IPS-18a (cell line): ENCODE results near the gene POLR2M.

Source experiments
- H3K27ac ChIP-seq: one replicate; pipeline ENCODE4 v1.5.1; 2013; ENCODE audit warnings: low read length
- H3K27me3 ChIP-seq: one replicate; pipeline ENCODE4 v1.6.1; 2013; ENCODE audit warnings: mild to moderate bottlenecking, low read length; ENCODE audit not compliant: control insufficient read depth, insufficient read depth
- H3K36me3 ChIP-seq: one replicate; pipeline ENCODE4 v1.6.1; 2013; ENCODE audit warnings: low read depth, low read length; ENCODE audit not compliant: control insufficient read depth
- H3K4me1 ChIP-seq: one replicate; pipeline ENCODE4 v1.6.1; 2013; ENCODE audit warnings: low read depth, low read length; ENCODE audit not compliant: control insufficient read depth
- H3K4me3 ChIP-seq: one replicate; pipeline ENCODE4 v1.5.1; 2013; ENCODE audit warnings: low read length
- H3K9ac ChIP-seq: one replicate; pipeline ENCODE4 v1.6.1; 2013; ENCODE audit warnings: mild to moderate bottlenecking, low read length, moderate library complexity
- H3K9me3 ChIP-seq: one replicate; pipeline ENCODE4 v1.6.1; 2013; ENCODE audit warnings: low read depth, low read length; ENCODE audit not compliant: control insufficient read depth

The POLR2M gene

DNA sequence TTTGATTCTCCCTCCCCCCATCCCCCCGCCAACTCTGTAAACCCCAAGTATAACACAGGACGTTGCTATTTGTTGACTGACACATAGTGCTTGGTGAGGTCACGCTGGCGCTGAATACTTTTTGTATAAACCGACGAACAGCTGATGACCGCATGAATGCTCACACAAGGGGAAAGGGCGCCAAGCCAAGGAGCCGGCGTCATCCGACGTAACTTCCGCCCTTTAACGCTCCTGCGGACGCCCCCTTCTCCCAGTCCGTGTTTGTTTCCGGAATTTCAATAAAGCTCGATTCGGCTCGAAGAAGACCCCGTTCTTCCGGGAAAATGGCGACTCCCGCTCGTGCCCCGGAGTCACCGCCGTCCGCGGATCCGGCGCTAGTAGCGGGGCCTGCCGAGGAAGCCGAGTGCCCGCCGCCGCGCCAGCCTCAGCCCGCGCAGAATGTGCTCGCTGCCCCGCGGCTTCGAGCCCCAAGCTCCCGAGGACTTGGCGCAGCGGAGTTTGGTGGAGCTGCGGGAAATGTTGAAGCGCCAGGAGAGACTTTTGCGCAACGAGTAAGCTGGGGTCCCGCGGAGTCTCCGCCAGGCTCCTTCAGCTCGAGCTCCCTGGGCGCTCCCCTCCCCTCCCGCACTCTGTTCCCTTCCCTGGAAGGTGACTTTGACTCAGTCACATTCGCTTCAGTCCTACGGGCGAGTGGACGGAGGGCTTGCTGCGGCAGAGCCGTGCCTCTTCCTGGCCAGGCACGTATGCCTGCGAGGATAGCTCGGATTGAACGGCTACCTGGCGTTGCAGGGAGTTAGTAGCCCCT is at the start of gene POLR2M:
Gene POLR2M (plus strand): TSS at position 310 of the 805 bp plus-strand sequence. CDS start 129 bp downstream, at position 439.
- peaks cover 28% of the 10 kb centered on the region for H3K36me3 ChIP-seq
- peak within 1 kb of the TSS; percentile 77 for H3K4me3 ChIP-seq
- H3K9me3 ChIP-seq: peaks cover 5% of the 10 kb centered on the region
- H3K27me3 ChIP-seq: peaks cover 42% of the 10 kb centered on the region
- H3K9ac ChIP-seq: peak within 1 kb of the TSS; percentile 96
- H3K27ac ChIP-seq: peak within 1 kb of the TSS; percentile 18
- peaks cover 4% of the 10 kb centered on the region for H3K4me1 ChIP-seq

DNA sequence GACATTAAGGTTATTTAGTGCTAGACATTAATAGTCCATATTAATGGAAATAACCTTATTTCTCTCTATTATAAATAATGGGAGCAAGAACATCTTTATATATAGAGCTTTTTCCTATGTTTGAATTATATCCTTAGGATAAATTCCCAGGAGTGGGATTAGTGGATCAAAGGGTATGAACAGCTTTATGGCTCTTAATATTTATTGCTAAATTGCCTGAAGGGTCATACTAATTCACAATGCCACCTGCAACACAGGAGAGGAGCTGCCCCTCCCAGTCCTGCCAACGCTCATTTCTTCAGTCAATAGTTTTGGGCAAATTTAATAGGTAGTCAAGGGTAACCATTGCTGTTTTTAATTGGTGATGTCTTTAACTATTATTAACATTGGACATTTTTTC is 48.9 kb upstream of the POLR2M start:
- no peak overlapping the region for H3K4me3 ChIP-seq
- no peaks in the 10 kb centered on the region for H3K27me3 ChIP-seq
- no peaks in the 10 kb centered on the region for H3K36me3 ChIP-seq
- no peak overlapping the region for H3K9ac ChIP-seq
- H3K9me3 ChIP-seq: no peaks in the 10 kb centered on the region
- H3K4me1 ChIP-seq: no peaks in the 10 kb centered on the region
- H3K27ac ChIP-seq: no peak overlapping the region

GRCh38 chr15:57662091-57662744 is 44.3 kb upstream of the POLR2M start:
- H3K27me3 ChIP-seq: no peaks in the 10 kb centered on the region
- no peak overlapping the region for H3K4me3 ChIP-seq
- H3K4me1 ChIP-seq: no peaks in the 10 kb centered on the region
- no peak overlapping the region for H3K9ac ChIP-seq
- no peak overlapping the region for H3K27ac ChIP-seq
- H3K36me3 ChIP-seq: no peaks in the 10 kb centered on the region
- no peaks in the 10 kb centered on the region for H3K9me3 ChIP-seq

- Histone ChIP-seq H3K9me3 (no peaks in the 10 kb centered on the region), H3K4me3 (no peak overlapping the region), H3K36me3 (no peaks in the 10 kb centered on the region), H3K9ac (no peak overlapping the region), H3K4me1 (no peaks in the 10 kb centered on the region), H3K27ac (no peak overlapping the region), H3K27me3 (no peaks in the 10 kb centered on the region)
Observed at GRCh38 chr15:57662802-57663201, 43.7 kb upstream of the POLR2M start.

- Histone ChIP-seq H3K4me3 (no peak overlapping the region), H3K27me3 (no peaks in the 10 kb centered on the region), H3K36me3 (no peaks in the 10 kb centered on the region), H3K9ac (no peak overlapping the region), H3K9me3 (no peaks in the 10 kb centered on the region), H3K4me1 (no peaks in the 10 kb centered on the region), H3K27ac (no peak overlapping the region)
Observed at GRCh38 chr15:57663262-57663661, 43.3 kb upstream of the POLR2M start.

- Histone ChIP-seq H3K27ac (no peak overlapping the region), H3K36me3 (no peaks in the 10 kb centered on the region), H3K9me3 (no peaks in the 10 kb centered on the region), H3K9ac (no peak overlapping the region), H3K27me3 (no peaks in the 10 kb centered on the region), H3K4me1 (no peaks in the 10 kb centered on the region), H3K4me3 (no peak overlapping the region)
Observed at GRCh38 chr15:57665194-57665593, 41.3 kb upstream of the POLR2M start.

DNA sequence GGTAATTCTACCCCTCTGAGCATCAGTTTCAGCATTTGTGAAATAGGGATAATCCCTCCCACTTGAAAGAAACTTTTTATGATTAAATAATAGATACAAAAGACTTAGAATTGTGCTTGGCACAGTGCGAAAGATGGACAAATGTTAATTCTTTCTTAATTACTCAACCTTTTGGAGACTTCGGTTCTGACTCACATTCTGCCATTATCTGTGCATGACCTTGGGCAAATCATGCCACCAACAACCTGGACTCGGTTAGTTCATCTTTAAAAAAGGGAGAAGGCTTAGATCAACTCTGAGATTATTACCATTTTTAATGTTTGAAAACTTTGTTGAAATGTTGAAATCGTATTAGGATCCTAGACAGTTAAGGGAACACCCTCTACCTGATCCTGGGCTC is 40.6 kb upstream of the POLR2M start:
- Histone ChIP-seq H3K9ac (no peak overlapping the region), H3K4me3 (no peak overlapping the region), H3K27me3 (no peaks in the 10 kb centered on the region), H3K36me3 (no peaks in the 10 kb centered on the region), H3K4me1 (no peaks in the 10 kb centered on the region), H3K9me3 (no peaks in the 10 kb centered on the region), H3K27ac (no peak overlapping the region)

- H3K9ac ChIP-seq: no peak overlapping the region
- H3K4me3 ChIP-seq: no peak overlapping the region
- H3K27ac ChIP-seq: no peak overlapping the region
- H3K9me3 ChIP-seq: no peaks in the 10 kb centered on the region
- no peaks in the 10 kb centered on the region for H3K27me3 ChIP-seq
- no peaks in the 10 kb centered on the region for H3K36me3 ChIP-seq
- no peaks in the 10 kb centered on the region for H3K4me1 ChIP-seq
Observed at GRCh38 chr15:57667171-57667849, 39.2 kb upstream of the POLR2M start.

GRCh38 chr15:57668016-57668415 is 38.5 kb upstream of the POLR2M start:
- Histone ChIP-seq H3K9ac (no peak overlapping the region), H3K9me3 (no peaks in the 10 kb centered on the region), H3K4me3 (no peak overlapping the region), H3K4me1 (no peaks in the 10 kb centered on the region), H3K36me3 (no peaks in the 10 kb centered on the region), H3K27me3 (no peaks in the 10 kb centered on the region), H3K27ac (no peak overlapping the region)

GRCh38 chr15:57671636-57672035 is 34.9 kb upstream of the POLR2M start:
- no peak overlapping the region for H3K9ac ChIP-seq
- no peak overlapping the region for H3K27ac ChIP-seq
- no peak overlapping the region for H3K4me3 ChIP-seq
- H3K9me3 ChIP-seq: no peaks in the 10 kb centered on the region
- no peaks in the 10 kb centered on the region for H3K36me3 ChIP-seq
- H3K27me3 ChIP-seq: no peaks in the 10 kb centered on the region
- H3K4me1 ChIP-seq: no peaks in the 10 kb centered on the region

DNA sequence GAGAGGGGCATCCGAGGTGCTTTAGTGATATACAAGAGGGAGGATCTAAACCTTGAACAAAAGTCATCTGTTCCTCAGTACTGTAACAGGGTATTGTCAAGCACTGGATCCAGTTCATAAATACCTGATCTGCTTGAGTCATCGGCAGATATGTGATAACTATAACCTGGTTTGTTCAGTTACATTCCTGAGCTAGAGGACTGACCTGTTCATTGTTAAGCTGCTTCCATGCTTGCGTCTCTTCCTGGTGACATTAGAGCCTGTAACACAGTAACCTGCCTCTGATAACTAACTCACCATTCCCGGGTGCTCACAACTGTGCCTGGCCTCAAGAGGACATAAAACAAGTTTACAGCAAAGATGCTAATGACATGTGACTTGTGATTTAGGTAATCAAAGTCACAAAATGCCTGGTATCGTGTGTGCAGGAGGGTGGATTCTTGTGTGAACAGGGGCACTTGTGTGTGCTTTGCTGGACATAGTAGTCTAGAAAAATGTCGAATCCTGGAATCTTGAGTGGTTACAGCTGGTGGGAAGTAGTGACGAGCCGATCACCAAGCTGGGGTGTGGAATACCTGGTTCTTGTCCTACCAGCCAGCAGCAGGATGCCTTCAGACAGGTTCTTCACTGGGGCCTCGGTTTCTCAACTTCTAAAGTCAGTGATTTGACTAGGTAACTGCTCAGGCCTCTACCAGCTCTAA is 30.9 kb upstream of the POLR2M start:
- Histone ChIP-seq H3K4me3 (no peak overlapping the region), H3K4me1 (no peaks in the 10 kb centered on the region), H3K9me3 (no peaks in the 10 kb centered on the region), H3K36me3 (no peaks in the 10 kb centered on the region), H3K9ac (no peak overlapping the region), H3K27me3 (no peaks in the 10 kb centered on the region), H3K27ac (no peak overlapping the region)
